ENCODE measurements around the gene ZNF22. TPM values are rescaled to one million over a fixed set of nuclear protein-coding genes. Genes with fewer than 3 reads are reported as not detected.

The ZNF22 gene
- total and polyA plus RNA-seq, 2 experiments from 2014 or later, result 25.9 to 32.2 TPM

- no peaks in the 10 kb centered on the region for H3K9me3 ChIP-seq (ENCODE audit: low read depth)
- H4K20me1 ChIP-seq (ENCODE audit: insufficient read depth, poor library complexity, severe bottlenecking), result no peaks in the 10 kb centered on the region
- no peak for DNase-seq (ENCODE audit: low spot score)
- H2AFZ ChIP-seq, result peak overlapping the region; percentile 71
- peak overlapping the region; percentile 69 for H3K4me3 ChIP-seq
- peaks cover 23% of the 10 kb centered on the region for H3K79me2 ChIP-seq
- TF ChIP-seq, protein P1, sequence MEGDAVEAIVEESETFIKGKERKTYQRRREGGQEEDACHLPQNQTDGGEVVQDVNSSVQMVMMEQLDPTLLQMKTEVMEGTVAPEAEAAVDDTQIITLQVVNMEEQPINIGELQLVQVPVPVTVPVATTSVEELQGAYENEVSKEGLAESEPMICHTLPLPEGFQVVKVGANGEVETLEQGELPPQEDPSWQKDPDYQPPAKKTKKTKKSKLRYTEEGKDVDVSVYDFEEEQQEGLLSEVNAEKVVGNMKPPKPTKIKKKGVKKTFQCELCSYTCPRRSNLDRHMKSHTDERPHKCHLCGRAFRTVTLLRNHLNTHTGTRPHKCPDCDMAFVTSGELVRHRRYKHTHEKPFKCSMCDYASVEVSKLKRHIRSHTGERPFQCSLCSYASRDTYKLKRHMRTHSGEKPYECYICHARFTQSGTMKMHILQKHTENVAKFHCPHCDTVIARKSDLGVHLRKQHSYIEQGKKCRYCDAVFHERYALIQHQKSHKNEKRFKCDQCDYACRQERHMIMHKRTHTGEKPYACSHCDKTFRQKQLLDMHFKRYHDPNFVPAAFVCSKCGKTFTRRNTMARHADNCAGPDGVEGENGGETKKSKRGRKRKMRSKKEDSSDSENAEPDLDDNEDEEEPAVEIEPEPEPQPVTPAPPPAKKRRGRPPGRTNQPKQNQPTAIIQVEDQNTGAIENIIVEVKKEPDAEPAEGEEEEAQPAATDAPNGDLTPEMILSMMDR (IDR thresholded peaks at IDR 0.05; ENCODE audit: poor library complexity), result no peak
- TF ChIP-seq EZH2phosphoT487 (IDR thresholded peaks at IDR 0.05; ENCODE audit: low read depth, severe bottlenecking, unreplicated experiment) (no peak), EZH2 (IDR thresholded peaks at IDR 0.05; ENCODE audit: borderline replicate concordance) (no peak)
- peak overlapping the region; percentile 97 for H3K27ac ChIP-seq
- whole genome bisulfite sequencing (ENCODE audit: low lambda C conversion rate, missing lambda C conversion rate), result 4% methylated on average over 6 of the region's 6 CpGs
- no peaks in the 10 kb centered on the region for H3K27me3 ChIP-seq
- H3K9me2 ChIP-seq (replicated peaks; ENCODE audit: insufficient read depth), result no peaks in the 10 kb centered on the region
- no peaks in the 10 kb centered on the region for H3K36me3 ChIP-seq (replicated peaks; ENCODE audit: insufficient read depth, low read depth)
- peaks cover 37% of the 10 kb centered on the region for H3K4me1 ChIP-seq (ENCODE audit: insufficient read depth)
- H3K4me2 ChIP-seq, result peak overlapping the region; percentile 80
These were observed 41.9 kb upstream of the ZNF22 start for GRCh38 chr10:44958898-44959246.

- H3K27me3 ChIP-seq, result no peaks in the 10 kb centered on the region
- peak within 1 kb of the TSS; percentile 97 for H3K27ac ChIP-seq
- no peaks in the 10 kb centered on the region for H3K36me3 ChIP-seq (replicated peaks; ENCODE audit: insufficient read depth, low read depth)
- peak within 1 kb of the TSS; percentile 80 for H3K4me2 ChIP-seq
- H2AFZ ChIP-seq, result peak within 1 kb of the TSS; percentile 71
- H3K9me3 ChIP-seq (ENCODE audit: low read depth), result no peaks in the 10 kb centered on the region
- H3K79me2 ChIP-seq, result peaks cover 21% of the 10 kb centered on the region
- WGBS (ENCODE audit: low lambda C conversion rate, missing lambda C conversion rate), result 5% methylated on average over 41 of the region's 74 CpGs
- peak; percentile 95 for DNase-seq (ENCODE audit: low spot score)
- H3K4me3 ChIP-seq, result peak within 1 kb of the TSS; percentile 69
- no peaks in the 10 kb centered on the region for H4K20me1 ChIP-seq (ENCODE audit: insufficient read depth, poor library complexity, severe bottlenecking)
- H3K4me1 ChIP-seq (ENCODE audit: insufficient read depth), result peaks cover 43% of the 10 kb centered on the region
- no peaks in the 10 kb centered on the region for H3K9me2 ChIP-seq (replicated peaks; ENCODE audit: insufficient read depth)
- no peak for TF ChIP-seq EZH2 (IDR thresholded peaks at IDR 0.05; ENCODE audit: borderline replicate concordance)
- no peak for TF ChIP-seq EZH2phosphoT487 (IDR thresholded peaks at IDR 0.05; ENCODE audit: low read depth, severe bottlenecking, unreplicated experiment)
- TF ChIP-seq, protein P1 (IDR thresholded peaks at IDR 0.05; ENCODE audit: poor library complexity), result no peak
These were observed 41.3 kb upstream of the ZNF22 start, which contains the start of gene RASSF4 for GRCh38 chr10:44959247-44960087. Gene RASSF4 (plus strand): TSS chr10:44959802. CDS start chr10:44970203, 10,401 bp downstream.

GRCh38 chr10:44960088-44960460 is 40.6 kb upstream of the ZNF22 start:
- no peaks in the 10 kb centered on the region for H4K20me1 ChIP-seq (ENCODE audit: insufficient read depth, poor library complexity, severe bottlenecking)
- TF ChIP-seq EZH2phosphoT487 (IDR thresholded peaks at IDR 0.05; ENCODE audit: low read depth, severe bottlenecking, unreplicated experiment) (no peak), EZH2 (IDR thresholded peaks at IDR 0.05; ENCODE audit: borderline replicate concordance) (no peak)
- TF ChIP-seq, protein P1 (IDR thresholded peaks at IDR 0.05; ENCODE audit: poor library complexity), result no peak
- H3K4me3 ChIP-seq, result peak overlapping the region; percentile 18
- WGBS (ENCODE audit: low lambda C conversion rate, missing lambda C conversion rate), result 48% methylated on average over 8 of the region's 8 CpGs
- DNase-seq (ENCODE audit: low spot score), result no peak
- H3K4me2 ChIP-seq, result peak overlapping the region; percentile 80
- peaks cover 21% of the 10 kb centered on the region for H3K79me2 ChIP-seq
- peaks cover 49% of the 10 kb centered on the region for H3K4me1 ChIP-seq (ENCODE audit: insufficient read depth)
- H3K9me2 ChIP-seq (replicated peaks; ENCODE audit: insufficient read depth), result no peaks in the 10 kb centered on the region
- H3K9me3 ChIP-seq (ENCODE audit: low read depth), result no peaks in the 10 kb centered on the region
- H3K27me3 ChIP-seq, result no peaks in the 10 kb centered on the region
- H3K27ac ChIP-seq, result peak overlapping the region; percentile 66
- H3K36me3 ChIP-seq (replicated peaks; ENCODE audit: insufficient read depth, low read depth), result no peaks in the 10 kb centered on the region
- peak overlapping the region; percentile 55 for H2AFZ ChIP-seq

Measured in hepatocyte (in vitro differentiated cells).